Measurements from ENCODE around the gene TTC27.

DNA sequence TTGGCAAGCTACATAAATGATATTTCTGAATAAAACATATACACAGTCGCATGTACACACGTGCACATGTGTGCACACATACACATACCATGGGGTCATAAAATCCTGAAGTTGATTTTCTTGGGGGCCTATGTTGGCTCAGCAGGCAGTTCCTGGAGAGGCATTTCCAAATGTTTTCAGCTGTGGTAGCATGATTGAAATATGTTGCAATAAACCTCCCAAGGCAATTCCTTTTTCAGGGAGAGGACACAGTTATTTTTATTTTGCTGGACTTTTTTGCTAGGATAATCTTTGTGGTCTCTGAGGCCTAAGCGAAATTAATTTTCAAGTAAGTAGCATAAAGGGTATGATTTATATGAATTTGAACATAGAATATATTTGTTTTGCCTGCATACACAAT is 192.2 kb downstream of the TTC27 start:
- TF ChIP-seq, protein P1, sequence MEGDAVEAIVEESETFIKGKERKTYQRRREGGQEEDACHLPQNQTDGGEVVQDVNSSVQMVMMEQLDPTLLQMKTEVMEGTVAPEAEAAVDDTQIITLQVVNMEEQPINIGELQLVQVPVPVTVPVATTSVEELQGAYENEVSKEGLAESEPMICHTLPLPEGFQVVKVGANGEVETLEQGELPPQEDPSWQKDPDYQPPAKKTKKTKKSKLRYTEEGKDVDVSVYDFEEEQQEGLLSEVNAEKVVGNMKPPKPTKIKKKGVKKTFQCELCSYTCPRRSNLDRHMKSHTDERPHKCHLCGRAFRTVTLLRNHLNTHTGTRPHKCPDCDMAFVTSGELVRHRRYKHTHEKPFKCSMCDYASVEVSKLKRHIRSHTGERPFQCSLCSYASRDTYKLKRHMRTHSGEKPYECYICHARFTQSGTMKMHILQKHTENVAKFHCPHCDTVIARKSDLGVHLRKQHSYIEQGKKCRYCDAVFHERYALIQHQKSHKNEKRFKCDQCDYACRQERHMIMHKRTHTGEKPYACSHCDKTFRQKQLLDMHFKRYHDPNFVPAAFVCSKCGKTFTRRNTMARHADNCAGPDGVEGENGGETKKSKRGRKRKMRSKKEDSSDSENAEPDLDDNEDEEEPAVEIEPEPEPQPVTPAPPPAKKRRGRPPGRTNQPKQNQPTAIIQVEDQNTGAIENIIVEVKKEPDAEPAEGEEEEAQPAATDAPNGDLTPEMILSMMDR (IDR thresholded peaks at IDR 0.05; ENCODE audit: borderline replicate concordance, extremely low read depth, low read length, poor library complexity, severe bottlenecking), result no peak
- TF ChIP-seq EZH2 (IDR thresholded peaks at IDR 0.05; ENCODE audit: borderline replicate concordance, low read depth, low read length, severe bottlenecking), result no peak

All from DND-41 (cell line).